ENCODE data around the gene VCL. TPM values are rescaled to one million over a fixed set of nuclear protein-coding genes. Genes with fewer than 3 reads are reported as not detected.

The VCL gene
- total RNA-seq, 4 donors from 2014 or later, result 99.2 to 120 (median 106) TPM

DNA sequence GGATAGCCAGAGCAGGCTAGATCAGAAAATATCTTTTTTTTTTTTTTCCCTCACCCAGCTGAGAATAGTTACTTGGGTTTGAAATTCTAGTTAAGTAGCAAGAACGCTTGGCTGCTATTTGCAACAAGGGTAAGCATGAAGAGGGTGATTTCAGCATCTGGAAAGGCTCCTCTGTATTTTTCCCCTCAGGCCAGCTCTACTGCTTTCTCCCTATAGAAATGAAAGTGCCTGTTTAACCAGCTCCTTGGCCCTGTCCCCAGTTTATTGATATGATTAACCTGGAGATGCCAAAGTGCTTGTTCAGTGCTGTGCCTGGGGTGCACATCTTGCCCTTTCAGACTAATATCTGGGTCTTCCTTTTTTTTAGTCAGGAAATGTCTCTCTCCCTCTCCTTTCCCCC is 115.6 kb downstream of the VCL start:
- Histone ChIP-seq H3K27ac (peak overlapping the region in 2 of 4 donors; percentile 17 to 52), H3K4me1 (peaks cover 0 to 23% (median 0%) of the 10 kb centered on the region in 4 donors), H3K4me3 (no peak overlapping the region), H3K27me3 (no peaks in the 10 kb centered on the region), H3K36me3 (peaks cover 11 to 99% (median 16%) of the 10 kb centered on the region in 3 donors), H3K9me3 (no peaks in the 10 kb centered on the region)
- TF ChIP-seq EP300 (IDR thresholded peaks at IDR 0.05) (no peak), POLR2A (IDR thresholded peaks at IDR 0.05) (no peak)
- TF ChIP-seq, protein P1, sequence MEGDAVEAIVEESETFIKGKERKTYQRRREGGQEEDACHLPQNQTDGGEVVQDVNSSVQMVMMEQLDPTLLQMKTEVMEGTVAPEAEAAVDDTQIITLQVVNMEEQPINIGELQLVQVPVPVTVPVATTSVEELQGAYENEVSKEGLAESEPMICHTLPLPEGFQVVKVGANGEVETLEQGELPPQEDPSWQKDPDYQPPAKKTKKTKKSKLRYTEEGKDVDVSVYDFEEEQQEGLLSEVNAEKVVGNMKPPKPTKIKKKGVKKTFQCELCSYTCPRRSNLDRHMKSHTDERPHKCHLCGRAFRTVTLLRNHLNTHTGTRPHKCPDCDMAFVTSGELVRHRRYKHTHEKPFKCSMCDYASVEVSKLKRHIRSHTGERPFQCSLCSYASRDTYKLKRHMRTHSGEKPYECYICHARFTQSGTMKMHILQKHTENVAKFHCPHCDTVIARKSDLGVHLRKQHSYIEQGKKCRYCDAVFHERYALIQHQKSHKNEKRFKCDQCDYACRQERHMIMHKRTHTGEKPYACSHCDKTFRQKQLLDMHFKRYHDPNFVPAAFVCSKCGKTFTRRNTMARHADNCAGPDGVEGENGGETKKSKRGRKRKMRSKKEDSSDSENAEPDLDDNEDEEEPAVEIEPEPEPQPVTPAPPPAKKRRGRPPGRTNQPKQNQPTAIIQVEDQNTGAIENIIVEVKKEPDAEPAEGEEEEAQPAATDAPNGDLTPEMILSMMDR (IDR thresholded peaks at IDR 0.05), result no peak
- no peak for DNase-seq (ENCODE audit: low spot score in 2 of 2)
- 30 to 57% methylated on average over 1 of the region's 1 CpG for WGBS, 2 donors

DNA sequence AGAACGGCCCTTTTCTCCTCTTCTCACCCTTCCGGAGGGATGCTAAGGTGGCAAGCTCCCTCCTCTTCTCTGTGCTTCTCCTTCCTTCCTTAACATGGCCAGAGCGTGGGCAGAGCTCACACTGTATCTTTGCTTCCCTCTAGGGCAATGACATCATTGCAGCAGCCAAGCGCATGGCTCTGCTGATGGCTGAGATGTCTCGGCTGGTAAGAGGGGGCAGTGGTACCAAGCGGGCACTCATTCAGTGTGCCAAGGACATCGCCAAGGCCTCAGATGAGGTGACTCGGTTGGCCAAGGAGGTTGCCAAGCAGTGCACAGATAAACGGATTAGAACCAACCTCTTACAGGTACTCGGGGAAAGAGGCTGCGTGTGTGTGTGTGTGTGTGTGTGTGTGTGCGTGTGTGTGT is 116.1 kb downstream of the VCL start:
- Histone ChIP-seq H3K4me3 (no peak overlapping the region), H3K36me3 (peaks cover 11 to 99% (median 16%) of the 10 kb centered on the region in 3 donors)
- WGBS, 2 donors, result 71 to 81% methylated on average over 12 of the region's 12 CpGs

DNA sequence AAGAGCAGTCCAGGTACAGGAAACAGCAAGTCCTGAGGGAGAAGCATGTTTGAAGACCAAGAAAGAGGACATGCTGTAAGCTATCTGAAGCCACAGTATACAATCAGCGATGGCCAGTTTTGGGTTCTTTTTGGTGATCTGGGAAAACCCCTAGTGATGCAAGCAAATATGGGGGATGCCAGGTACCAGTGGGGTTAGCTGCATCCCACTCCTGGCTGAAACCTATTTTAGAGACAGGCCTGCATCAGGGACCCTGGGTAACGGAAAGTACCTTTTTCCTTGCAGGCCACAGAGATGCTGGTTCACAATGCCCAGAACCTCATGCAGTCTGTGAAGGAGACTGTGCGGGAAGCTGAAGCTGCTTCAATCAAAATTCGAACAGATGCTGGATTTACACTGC is 119.8 kb downstream of the VCL start:
- TF ChIP-seq EP300 (IDR thresholded peaks at IDR 0.05) (no peak), POLR2A (IDR thresholded peaks at IDR 0.05) (no peak)
- TF ChIP-seq, protein P1 (IDR thresholded peaks at IDR 0.05), result no peak
- no peak for DNase-seq (ENCODE audit: low spot score in 2 of 2)
- no peak overlapping the region for H3K27ac ChIP-seq
- no peaks in the 10 kb centered on the region for H3K27me3 ChIP-seq
- H3K4me3 ChIP-seq, result no peak overlapping the region
- H3K36me3 ChIP-seq, result peaks cover 5 to 93% (median 17%) of the 10 kb centered on the region in 3 donors
- no peaks in the 10 kb centered on the region for H3K9me3 ChIP-seq
- peaks cover 0 to 45% (median 2%) of the 10 kb centered on the region in 4 donors for H3K4me1 ChIP-seq
- WGBS, 2 donors, result 83 to 94% methylated on average over 4 of the region's 4 CpGs

More for the DNA sequence above, 116.1 kb downstream of the VCL start:
- TF ChIP-seq EP300 (IDR thresholded peaks at IDR 0.05) (no peak), POLR2A (IDR thresholded peaks at IDR 0.05) (no peak)
- TF ChIP-seq, protein P1 (IDR thresholded peaks at IDR 0.05), result no peak
- peaks cover 0 to 28% (median 0%) of the 10 kb centered on the region in 4 donors for H3K4me1 ChIP-seq
- H3K27me3 ChIP-seq, result no peaks in the 10 kb centered on the region
- no peaks in the 10 kb centered on the region for H3K9me3 ChIP-seq
- peak overlapping the region in 2 of 4 donors; percentile 17 to 52 for H3K27ac ChIP-seq
- no peak for DNase-seq (ENCODE audit: low spot score in 2 of 2)

DNA sequence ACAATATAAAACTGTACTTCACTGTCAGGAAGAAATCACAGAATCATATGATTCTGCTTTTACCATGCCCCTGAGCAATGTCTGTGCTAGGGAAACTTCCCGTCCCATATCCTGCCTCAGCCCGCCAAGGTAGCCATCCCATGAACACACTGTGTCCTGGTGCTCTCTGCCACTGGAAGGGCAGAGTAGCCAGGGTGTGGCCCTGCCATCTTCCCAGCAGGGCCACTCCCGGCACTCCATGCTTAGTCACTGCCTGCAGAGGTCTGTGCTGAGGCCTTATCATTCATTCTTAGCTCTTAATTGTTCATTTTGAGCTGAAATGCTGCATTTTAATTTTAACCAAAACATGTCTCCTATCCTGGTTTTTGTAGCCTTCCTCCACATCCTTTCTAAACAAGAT is 120.9 kb downstream of the VCL start:
- TF ChIP-seq EP300 (IDR thresholded peaks at IDR 0.05) (peak in 1 of 2 donors; percentile 4), POLR2A (IDR thresholded peaks at IDR 0.05) (no peak)
- no peaks in the 10 kb centered on the region for H3K9me3 ChIP-seq
- peaks cover 0 to 34% (median 2%) of the 10 kb centered on the region in 4 donors for H3K4me1 ChIP-seq
- H3K27me3 ChIP-seq, result no peaks in the 10 kb centered on the region
- no peak for DNase-seq (ENCODE audit: low spot score in 2 of 2)
- H3K36me3 ChIP-seq, result peaks cover 5 to 93% (median 25%) of the 10 kb centered on the region in 3 donors
- 68 to 77% methylated on average over 3 of the region's 3 CpGs for WGBS, 2 donors
- peak overlapping the region in 1 of 4 donors; percentile 46 for H3K27ac ChIP-seq
- H3K4me3 ChIP-seq, result no peak overlapping the region

DNA sequence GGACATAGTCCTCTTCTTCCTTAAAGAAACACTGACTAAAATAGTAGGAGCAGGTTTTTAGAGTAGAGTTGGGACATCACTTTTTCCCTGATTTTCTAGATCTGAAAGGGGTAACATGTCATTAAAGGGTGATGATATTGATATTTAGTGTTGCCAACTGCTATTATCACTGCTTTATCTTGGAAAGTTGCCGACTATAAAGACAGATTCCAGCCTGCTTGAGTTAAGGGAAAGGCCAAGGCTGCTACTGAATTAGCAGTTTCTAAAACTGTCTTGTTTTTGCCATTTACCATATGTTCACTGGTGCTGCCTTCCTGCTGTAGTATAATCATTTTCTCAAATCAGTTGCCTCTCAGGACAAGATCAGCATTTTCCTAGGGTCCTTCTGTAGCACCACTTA is 123.0 kb downstream of the VCL start:
- Histone ChIP-seq H3K27me3 (no peaks in the 10 kb centered on the region), H3K9me3 (no peaks in the 10 kb centered on the region), H3K4me3 (no peak overlapping the region), H3K27ac (no peak overlapping the region), H3K4me1 (peaks cover 0 to 32% (median 2%) of the 10 kb centered on the region in 4 donors), H3K36me3 (peaks cover 0 to 93% (median 22%) of the 10 kb centered on the region in 3 donors)
- WGBS, 2 donors, result 59 to 63% methylated on average over 1 of the region's 1 CpG
- no peak for DNase-seq (ENCODE audit: low spot score in 2 of 2)
- no peak for TF ChIP-seq EP300 (IDR thresholded peaks at IDR 0.05)
- TF ChIP-seq POLR2A (IDR thresholded peaks at IDR 0.05), result no peak
- TF ChIP-seq, protein P1 (IDR thresholded peaks at IDR 0.05), result no peak
